NB4 (cell line): ENCODE data around the gene KDM4B.

Experiments used
- CTCF ChIP-seq: IDR thresholded peaks from one replicate; pipeline ENCODE4 v1.5.1; 2012; ENCODE audit warnings: low read depth, low read length
- POLR2A ChIP-seq: IDR thresholded peaks from 2 replicates; pipeline ENCODE4 v1.6.1; 2011; ENCODE audit warnings: mild to moderate bottlenecking; ENCODE audit not compliant: insufficient read length; ENCODE audit errors: extremely low read depth

- TF ChIP-seq CTCF (no peak), POLR2A (no peak)
Observed at GRCh38 chr19:5068233-5069072, 99.5 kb downstream of the KDM4B start.
